ENCODE data around the gene MYH11. TPM values are rescaled to one million over a fixed set of nuclear protein-coding genes. Genes with fewer than 3 reads are reported as not detected.

The MYH11 gene
- total and polyA plus RNA-seq, 2 of the 13 experiments (the other 11 are each of a cell fraction or from before 2014, with no cell fraction given) = not detected

- H3K4me2 ChIP-seq (ENCODE audit: low read depth, low read length) = no peak overlapping the region
- no peaks in the 10 kb centered on the region for H4K20me1 ChIP-seq (ENCODE audit: insufficient read depth, low read length)
- in situ Hi-C loops (cut with HindIII; ENCODE audit: extremely low pct_ligation_motif_present, low pct_unique_long_range_greater_than_20kb) = no loop called here
- H3K9ac ChIP-seq (ENCODE audit: insufficient read depth, low read depth, low read length) = no peak overlapping the region
- ChIA-PET CTCF (ENCODE audit: low intra/inter-chr PET ratio, low total read pairs) (no interaction called here), POLR2A (no interaction called here)
- DNase-seq (ENCODE audit: low spot score) = no peak
- H3K9me3 ChIP-seq (ENCODE audit: low read length) = no peaks in the 10 kb centered on the region
- no peak overlapping the region for H2AFZ ChIP-seq (ENCODE audit: low read length)
- FAIRE-seq = no peak
- peaks cover 0 to 39% of the 10 kb centered on the region in 2 experiments; a peak in 4 of 5 replicates for H3K27me3 ChIP-seq (ENCODE audit: control insufficient read depth in 1 of 2, insufficient read depth in 2 of 2, low read length in 2 of 2)
- H3K4me3 ChIP-seq (replicated peaks in 1 of 3; ENCODE audit: insufficient read depth in 1 of 3, low read depth in 2 of 3, low read length in 3 of 3) = no peak overlapping the region
- BruUV-seq (replicated peaks) = no TSS peak
- H3K27ac ChIP-seq (ENCODE audit: extremely low read length, insufficient read depth, low read length) = no peak overlapping the region
- no peaks in the 10 kb centered on the region for H3K36me3 ChIP-seq (replicated peaks in 1 of 2; ENCODE audit: control insufficient read depth in 1 of 2, insufficient read depth in 2 of 2, low read length in 2 of 2)
- no peak for ATAC-seq
- H3K4me1 ChIP-seq (ENCODE audit: insufficient read depth, low read length) = no peaks in the 10 kb centered on the region
- WGBS (ENCODE audit: low lambda C conversion rate) = 41% methylated on average over 11 of the region's 11 CpGs
- no peaks in the 10 kb centered on the region for H3K79me2 ChIP-seq (ENCODE audit: insufficient read depth, low read length)
- intact Hi-C loops (cut with micrococcal nuclease; ENCODE audit: unreplicated experiment) = no loop called here
- TF ChIP-seq ZNF296 (CRISPR knock-in tag; conservative IDR thresholded peaks at IDR 0.05) (no peak), ZFP36L2 (CRISPR knock-in tag; IDR thresholded peaks at IDR 0.05) (no peak), ZNF281 (CRISPR knock-in tag; IDR thresholded peaks at IDR 0.05; ENCODE audit: borderline replicate concordance) (no peak), ZBTB3 (CRISPR knock-in tag; IDR thresholded peaks at IDR 0.05; ENCODE audit: borderline replicate concordance, low read depth) (no peak), ELF1 (CRISPR knock-in tag; IDR thresholded peaks at IDR 0.05) (no peak), ZNF562 (CRISPR knock-in tag; IDR thresholded peaks at IDR 0.05; ENCODE audit: borderline replicate concordance) (no peak), ZNF180 (CRISPR knock-in tag; IDR thresholded peaks at IDR 0.05; ENCODE audit: borderline replicate concordance, low read depth) (no peak), ZNF280B (CRISPR knock-in tag; IDR thresholded peaks at IDR 0.05; ENCODE audit: borderline replicate concordance) (no peak), ZNF224 (CRISPR knock-in tag; IDR thresholded peaks at IDR 0.05) (no peak), ZNF512B (CRISPR knock-in tag; IDR thresholded peaks at IDR 0.05; ENCODE audit: borderline replicate concordance) (no peak), MED8 (CRISPR knock-in tag; IDR thresholded peaks at IDR 0.05; ENCODE audit: insufficient replicate concordance) (no peak), ZBTB7A (CRISPR knock-in tag; IDR thresholded peaks at IDR 0.05) (no peak), RBFOX2 (IDR thresholded peaks at IDR 0.05; ENCODE audit: low read depth, low read length) (no peak), HES4 (CRISPR knock-in tag; IDR thresholded peaks at IDR 0.05; ENCODE audit: borderline replicate concordance) (no peak), ZNF775 (CRISPR knock-in tag; IDR thresholded peaks at IDR 0.05; ENCODE audit: borderline replicate concordance) (no peak), TFDP1 (CRISPR knock-in tag; IDR thresholded peaks at IDR 0.05; ENCODE audit: borderline replicate concordance) (no peak)
Measured at GRCh38 chr16:15772579-15773293, 84.1 kb downstream of the MYH11 start.

Data from HepG2 (cell line).